ENCODE results near the gene ANAPC2.

- TF ChIP-seq, protein P1, sequence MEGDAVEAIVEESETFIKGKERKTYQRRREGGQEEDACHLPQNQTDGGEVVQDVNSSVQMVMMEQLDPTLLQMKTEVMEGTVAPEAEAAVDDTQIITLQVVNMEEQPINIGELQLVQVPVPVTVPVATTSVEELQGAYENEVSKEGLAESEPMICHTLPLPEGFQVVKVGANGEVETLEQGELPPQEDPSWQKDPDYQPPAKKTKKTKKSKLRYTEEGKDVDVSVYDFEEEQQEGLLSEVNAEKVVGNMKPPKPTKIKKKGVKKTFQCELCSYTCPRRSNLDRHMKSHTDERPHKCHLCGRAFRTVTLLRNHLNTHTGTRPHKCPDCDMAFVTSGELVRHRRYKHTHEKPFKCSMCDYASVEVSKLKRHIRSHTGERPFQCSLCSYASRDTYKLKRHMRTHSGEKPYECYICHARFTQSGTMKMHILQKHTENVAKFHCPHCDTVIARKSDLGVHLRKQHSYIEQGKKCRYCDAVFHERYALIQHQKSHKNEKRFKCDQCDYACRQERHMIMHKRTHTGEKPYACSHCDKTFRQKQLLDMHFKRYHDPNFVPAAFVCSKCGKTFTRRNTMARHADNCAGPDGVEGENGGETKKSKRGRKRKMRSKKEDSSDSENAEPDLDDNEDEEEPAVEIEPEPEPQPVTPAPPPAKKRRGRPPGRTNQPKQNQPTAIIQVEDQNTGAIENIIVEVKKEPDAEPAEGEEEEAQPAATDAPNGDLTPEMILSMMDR (IDR thresholded peaks at IDR 0.05) = no peak
- no peak for TF ChIP-seq POLR2A (IDR thresholded peaks at IDR 0.05)
These were observed 19.2 kb downstream of the ANAPC2 start for GRCh38 chr9:137168904-137169856.
